H1 (cell line): ENCODE results near the gene LECT2. TPM values are rescaled to one million over a fixed set of nuclear protein-coding genes. Genes with fewer than 3 reads are reported as not detected.

ENCODE experiments used
- CTCF ChIA-PET: fragments of 300-600 bp; sonication (Branson Sonifier 250); formaldehyde crosslinking; loops from one replicate; lab custom pipeline; 2021; ENCODE audit not compliant: partially characterized antibody; lab: Charles Lee
- POLR2A ChIA-PET: fragments of 300-600 bp; sonication (Branson Sonifier 250); formaldehyde crosslinking; loops from one replicate; lab custom pipeline; 2021; ENCODE audit warnings: inconsistent platforms; ENCODE audit not compliant: partially characterized antibody; lab: Charles Lee
- DNase-seq, 2 experiments: peaks; one replicate each; pipeline versions ENCODE4 v3.0.0 to v3.0.0-alpha.2; 2010 to 2022; ENCODE audit warnings: low spot score in 2 of 2, low read depth in 1 of 2, mixed read lengths in 1 of 2
- FAIRE-seq: peaks from 2 replicates; lab custom pipeline; 2011; peaks lifted over from hg19 to GRCh38; lab: Jason Lieb, UNC
- H2AFZ ChIP-seq: 2 replicates; pipeline ENCODE4 v1.8.1; 2012; ENCODE audit warnings: low read length, inconsistent platforms
- H2AK5ac ChIP-seq: 2 replicates; pipeline ENCODE4 v1.6.1; 2013; ENCODE audit warnings: low read depth, low read length
- H2BK120ac ChIP-seq: replicated peaks from 2 replicates; pipeline ENCODE3; 2013; ENCODE audit warnings: low read depth, low read length, inconsistent platforms
- H2BK12ac ChIP-seq: 2 replicates; pipeline ENCODE4 v1.6.1; 2013; ENCODE audit warnings: low read depth, low read length
- H2BK15ac ChIP-seq: 2 replicates; pipeline ENCODE4 v1.6.1; 2013; ENCODE audit warnings: low read length
- H2BK20ac ChIP-seq: 2 replicates; pipeline ENCODE4 v1.6.1; 2013; ENCODE audit warnings: low read length
- H2BK5ac ChIP-seq: 2 replicates; pipeline ENCODE4 v1.6.1; 2013; ENCODE audit warnings: low read depth, low read length
- H3K14ac ChIP-seq: 2 replicates; pipeline ENCODE4 v1.6.1; 2013; ENCODE audit warnings: inconsistent platforms; ENCODE audit not compliant: insufficient read length
- H3K18ac ChIP-seq: 2 replicates; pipeline ENCODE4 v1.6.1; 2013; ENCODE audit warnings: low read length; ENCODE audit errors: extremely low read depth
- H3K23ac ChIP-seq: 2 replicates; pipeline ENCODE4 v1.6.1; 2013; ENCODE audit warnings: inconsistent platforms; ENCODE audit not compliant: insufficient read length
- H3K23me2 ChIP-seq: 2 replicates; pipeline ENCODE4 v1.6.1; 2013; ENCODE audit warnings: low read depth, low read length
- H3K27ac ChIP-seq: 2 replicates; pipeline ENCODE4 v1.6.1; 2011; ENCODE audit warnings: low read depth, low read length, inconsistent platforms
- H3K27me3 ChIP-seq, 4 experiments: replicated peaks in 1 of 4; 1 replicate in 1 of 4; 2 replicates in 3 of 4; pipeline versions ENCODE4 v1.6.1 to v1.8.1; 2011 to 2013; ENCODE audit warnings: low read length in 3 of 4, mild to moderate bottlenecking in 3 of 4, inconsistent platforms in 2 of 4, mixed read lengths in 2 of 4, moderate library complexity in 1 of 4; ENCODE audit not compliant: control insufficient read depth in 3 of 4, insufficient read depth in 3 of 4; ENCODE audit errors: extremely low read depth in 1 of 4
- H3K36me3 ChIP-seq, 4 experiments: 2 replicates each; pipeline versions ENCODE4 v1.6.1 to v1.8.1; 2011 to 2013; ENCODE audit warnings: mild to moderate bottlenecking in 4 of 4, low read length in 3 of 4, moderate library complexity in 2 of 4, control low read depth in 1 of 4, inconsistent platforms in 1 of 4; ENCODE audit not compliant: insufficient read depth in 4 of 4, control insufficient read depth in 2 of 4
- H3K4ac ChIP-seq: replicated peaks from 2 replicates; pipeline ENCODE3; 2013; ENCODE audit warnings: low read length, low read depth, mixed read lengths, inconsistent platforms; ENCODE audit not compliant: insufficient read length
- H3K4me1 ChIP-seq, 4 experiments: replicated peaks in 1 of 4; 1 replicate in 1 of 4; 2 replicates in 3 of 4; pipeline versions ENCODE4 v1.6.1 to v1.8.1; 2011 to 2013; ENCODE audit warnings: low read length in 3 of 4, inconsistent platforms in 2 of 4, mixed read lengths in 1 of 4; ENCODE audit not compliant: insufficient read depth in 4 of 4, control insufficient read depth in 3 of 4
- H3K4me2 ChIP-seq, 2 experiments: 2 replicates each; pipeline versions ENCODE4 v1.6.1 to v1.8.1; 2011 to 2013; ENCODE audit warnings: low read depth in 2 of 2, low read length in 2 of 2, control low read depth in 1 of 2, inconsistent platforms in 1 of 2, mild to moderate bottlenecking in 1 of 2; ENCODE audit not compliant: insufficient read depth in 1 of 2
- H3K4me3 ChIP-seq, 4 experiments: fragments of 200-600, 300-600 bp in 1 of 4; sonication (generic), shearing (Covaris generic), sonication (Bioruptor Twin) in 1 of 4; 2 replicates each; pipeline versions ENCODE4 v1.5.1 to v1.8.1; 2011 to 2016; ENCODE audit warnings: low read length in 4 of 4, low read depth in 3 of 4, control low read depth in 2 of 4, inconsistent platforms in 2 of 4, mild to moderate bottlenecking in 2 of 4, mixed read lengths in 1 of 4, moderate library complexity in 1 of 4; ENCODE audit not compliant: insufficient read depth in 2 of 4; ENCODE audit errors: extremely low read depth in 1 of 4
- H3K56ac ChIP-seq: replicated peaks from 2 replicates; pipeline ENCODE3; 2013; ENCODE audit warnings: low read depth, mild to moderate bottlenecking, mixed read lengths, low read length, inconsistent platforms; ENCODE audit not compliant: insufficient read length
- H3K79me1 ChIP-seq: 2 replicates; pipeline ENCODE4 v1.6.1; 2013; ENCODE audit warnings: low read depth, low read length, control low read depth
- H3K79me2 ChIP-seq, 2 experiments: 2 replicates each; pipeline versions ENCODE4 v1.6.1 to v1.8.1; 2012 to 2013; ENCODE audit warnings: low read length in 2 of 2, mild to moderate bottlenecking in 2 of 2, inconsistent platforms in 1 of 2; ENCODE audit not compliant: insufficient read depth in 2 of 2, control insufficient read depth in 1 of 2
- H3K9ac ChIP-seq, 4 experiments: replicated peaks in 1 of 4; 1 replicate in 1 of 4; 2 replicates in 3 of 4; pipeline versions ENCODE4 v1.6.1 to v1.8.1; 2011 to 2013; ENCODE audit warnings: low read depth in 3 of 4, low read length in 3 of 4, control low read depth in 2 of 4, mild to moderate bottlenecking in 2 of 4, moderate library complexity in 2 of 4, inconsistent platforms in 1 of 4; ENCODE audit errors: extremely low read depth in 1 of 4
- H3K9me3 ChIP-seq, 2 experiments: 2 replicates each; pipeline versions ENCODE4 v1.6.1 to v1.8.1; 2012 to 2013; ENCODE audit warnings: mild to moderate bottlenecking in 2 of 2, moderate library complexity in 2 of 2, control low read depth in 1 of 2, inconsistent platforms in 1 of 2, low read depth in 1 of 2, low read length in 1 of 2, mixed read lengths in 1 of 2; ENCODE audit not compliant: insufficient read depth in 2 of 2
- H4K20me1 ChIP-seq, 2 experiments: replicated peaks in 1 of 2; 2 replicates each; pipeline versions ENCODE3 to v1.8.1; 2011 to 2013; ENCODE audit warnings: inconsistent platforms in 2 of 2, low read length in 2 of 2, mild to moderate bottlenecking in 1 of 2; ENCODE audit not compliant: insufficient read depth in 2 of 2, control insufficient read depth in 1 of 2
- H4K5ac ChIP-seq: 2 replicates; pipeline ENCODE4 v1.6.1; 2013; ENCODE audit warnings: low read length, low read depth, mixed read lengths, inconsistent platforms; ENCODE audit not compliant: insufficient read length
- H4K8ac ChIP-seq: 2 replicates; pipeline ENCODE4 v1.8.0; 2013; ENCODE audit warnings: mild to moderate bottlenecking, moderate library complexity, low read length, inconsistent platforms; ENCODE audit not compliant: insufficient read depth; ENCODE audit errors: extremely low read depth
- H4K91ac ChIP-seq: replicated peaks from 2 replicates; pipeline ENCODE3; 2013; ENCODE audit warnings: low read length, mixed read lengths, inconsistent platforms; ENCODE audit not compliant: insufficient read length
- BACH1 ChIP-seq: IDR thresholded peaks from 2 replicates; pipeline ENCODE4 v1.6.1; 2012; ENCODE audit warnings: low read length, improper control_type of control experiment
- CBX5 ChIP-seq: fragments of 300-800, 300-1000 bp; sonication (generic); IDR thresholded peaks from 2 replicates; pipeline ENCODE4 v1.7.1; 2016; ENCODE audit warnings: antibody characterized with exemption, low read length, low read depth
- CREB1 ChIP-seq: IDR thresholded peaks from 2 replicates; pipeline ENCODE4 v1.6.1; 2012; ENCODE audit warnings: inconsistent platforms
- EP300 ChIP-seq, 2 experiments: IDR thresholded peaks; 1 replicate in 1 of 2; 2 replicates in 1 of 2; pipeline ENCODE4 v1.6.1; 2011 to 2012; ENCODE audit warnings: low read depth in 2 of 2, low read length in 2 of 2, mild to moderate bottlenecking in 2 of 2, borderline replicate concordance in 1 of 2, inconsistent platforms in 1 of 2, moderate library complexity in 1 of 2
- HDAC6 ChIP-seq: IDR thresholded peaks from one replicate; pipeline ENCODE4 v1.7.1; 2012; ENCODE audit warnings: low read depth, mild to moderate bottlenecking, inconsistent platforms, low read length, moderate library complexity
- POLR2AphosphoS5 ChIP-seq: IDR thresholded peaks from 2 replicates; pipeline ENCODE4 v1.6.1; 2011; ENCODE audit warnings: low read depth, low read length
- POU5F1 ChIP-seq: IDR thresholded peaks from 2 replicates; pipeline ENCODE4 v1.6.1; 2011; ENCODE audit warnings: low read depth, mild to moderate bottlenecking, low read length, moderate library complexity
- RBBP5 ChIP-seq: IDR thresholded peaks from 2 replicates; pipeline ENCODE4 v1.7.1; 2012; ENCODE audit warnings: low read depth, mild to moderate bottlenecking, inconsistent platforms, low read length, moderate library complexity, borderline replicate concordance
- RFX5 ChIP-seq: IDR thresholded peaks from 2 replicates; pipeline ENCODE4 v1.6.1; 2011; ENCODE audit warnings: low read depth, low read length, improper control_type of control experiment, borderline replicate concordance
- RNF2 ChIP-seq: fragments of 200-900, 300-1000 bp; sonication (generic); IDR thresholded peaks from 2 replicates; pipeline ENCODE4 v1.7.1; 2016; ENCODE audit warnings: borderline replicate concordance, low read depth, mild to moderate bottlenecking, antibody characterized with exemption, low read length; ENCODE audit not compliant: poor library complexity, severe bottlenecking; ENCODE audit errors: missing control alignments
- SIX5 ChIP-seq: IDR thresholded peaks from 2 replicates; pipeline ENCODE4 v1.6.1; 2011; ENCODE audit warnings: mild to moderate bottlenecking, low read depth, low read length
- TCF12 ChIP-seq: IDR thresholded peaks from 2 replicates; pipeline ENCODE4 v1.6.1; 2011; ENCODE audit warnings: low read depth, mild to moderate bottlenecking, low read length
- TEAD4 ChIP-seq: IDR thresholded peaks from 2 replicates; pipeline ENCODE4 v1.6.1; 2012; ENCODE audit warnings: low read depth, low read length, inconsistent platforms, mixed read lengths
- WGBS, 2 experiments: shearing (Covaris generic) in 1 of 2; methylation state at CpG; one replicate each; pipeline versions ENCODE4 v1.1.6 to v1.1.7; 2013 to 2015; ENCODE audit warnings: low lambda C conversion rate in 2 of 2, mixed read lengths in 2 of 2, inconsistent platforms in 1 of 2, low coverage in 1 of 2, missing lambda C conversion rate in 1 of 2; ENCODE audit not compliant: insufficient replicate concordance in 2 of 2, insufficient coverage in 1 of 2, insufficient read length in 1 of 2; ENCODE audit errors: extremely low coverage in 1 of 2, missing lambda C conversion rate in 1 of 2; 5-methylcytosine and 5-hydroxymethylcytosine counted together
- polyA plus RNA-seq, 7 experiments: library from polyadenylated mRNA; depleted of rRNA in 3 of 7; stranded (reverse) in 5 of 7; unstranded in 2 of 7; fragments of >200 nt in 5 of 7; fragments of 200-250 nt in 2 of 7; gene quantifications; 1 replicate in 5 of 7; 2 replicates in 1 of 7; 4 replicates in 1 of 7; pipeline versions ENCODE4 v1.2.1 to v1.2.3, GENCODE V29; 2011 to 2013; ENCODE audit warnings: missing spikeins in 2 of 7, mixed read lengths in 2 of 7
- total RNA-seq: library from RNA; stranded (reverse); fragmentation: NEBNext Ultra II Directional; extraction: Animal tissue kit (Norgen Biotek cat#: 25700); gene quantifications from 2 replicates; pipeline ENCODE4 v1.2.1, GENCODE V29; 2021
- TF ChIP-seq, protein P1 (sequence below): IDR thresholded peaks from 2 replicates; pipeline ENCODE4 v1.6.1; 2011; ENCODE audit warnings: low read depth, mild to moderate bottlenecking, low read length; ENCODE audit not compliant: insufficient read depth

The LECT2 gene
- total and polyA plus RNA-seq, 2 of the 8 experiments (the other 6 are each of a cell fraction or from before 2014, with no cell fraction given): not detected

DNA sequence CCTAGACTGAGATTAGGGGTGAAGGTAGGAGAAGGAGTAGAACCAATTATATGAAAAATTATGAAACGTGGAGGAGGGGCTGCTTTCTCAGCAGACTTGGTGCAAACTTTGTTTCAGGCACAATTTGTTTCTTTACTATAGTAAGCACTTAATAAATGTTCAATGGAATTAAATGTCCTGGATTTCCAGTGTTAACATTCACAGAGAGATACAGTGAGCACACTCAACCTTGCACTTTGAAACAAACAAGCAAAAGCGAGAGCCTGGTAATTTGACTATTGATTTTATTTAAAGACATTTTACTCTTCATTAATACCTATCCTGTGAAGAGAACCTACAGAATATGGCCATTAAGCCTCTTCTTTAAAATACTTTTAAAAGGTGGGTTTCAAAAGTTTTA, 933 bp downstream of the LECT2 start:
- Histone ChIP-seq H3K14ac (no peak overlapping the region), H4K8ac (no peak overlapping the region), H3K4me2 (no peak overlapping the region), H3K79me1 (no peaks in the 10 kb centered on the region), H3K23me2 (no peaks in the 10 kb centered on the region), H3K36me3 (no peaks in the 10 kb centered on the region), H3K9ac (no peak overlapping the region), H3K27ac (no peak overlapping the region), H4K20me1 (no peaks in the 10 kb centered on the region), H3K79me2 (no peaks in the 10 kb centered on the region), H3K56ac (no peak overlapping the region), H4K5ac (no peak overlapping the region), H2BK12ac (no peak overlapping the region), H2BK120ac (no peak overlapping the region), H4K91ac (no peak overlapping the region), H3K23ac (no peak overlapping the region), H2BK5ac (no peak overlapping the region), H2BK15ac (no peak overlapping the region), H3K27me3 (no peaks in the 10 kb centered on the region; a peak in 1 of 7 replicates), H3K9me3 (no peaks in the 10 kb centered on the region), H2AK5ac (no peak overlapping the region), H3K4ac (no peak overlapping the region), H2AFZ (no peak overlapping the region), H3K18ac (no peak overlapping the region), H2BK20ac (no peak overlapping the region), H3K4me3 (no peak overlapping the region), H3K4me1 (no peaks in the 10 kb centered on the region)
- FAIRE-seq (no peak), DNase-seq (no peak)
- TF ChIP-seq CREB1 (no peak), BACH1 (no peak), SIX5 (no peak), TCF12 (no peak), RFX5 (no peak), CBX5 (no peak), RBBP5 (no peak), POU5F1 (no peak), HDAC6 (no peak), POLR2AphosphoS5 (no peak), RNF2 (no peak), TEAD4 (no peak), EP300 (IDR thresholded peaks at IDR 0.05; ENCODE audit: borderline replicate concordance in 1 of 2, low read depth in 2 of 2, low read length in 2 of 2) (no peak)
- TF ChIP-seq, protein P1, sequence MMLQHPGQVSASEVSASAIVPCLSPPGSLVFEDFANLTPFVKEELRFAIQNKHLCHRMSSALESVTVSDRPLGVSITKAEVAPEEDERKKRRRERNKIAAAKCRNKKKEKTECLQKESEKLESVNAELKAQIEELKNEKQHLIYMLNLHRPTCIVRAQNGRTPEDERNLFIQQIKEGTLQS: no peak
- 84% methylated on average over 2 of the region's 2 CpGs; no CpG with 5 or more reads in 1 of the 2 experiments for WGBS, 2 experiments
- CTCF ChIA-PET: interaction anchor here (3.3 kb wide), 1 partner anchor 12 kb away, joined by 15 read pairs; no protein-coding TSS in a partner anchor
- POLR2A ChIA-PET: no interaction called here
